Measurements from ENCODE around the gene CRYGC. TPM values are rescaled to one million over a fixed set of nuclear protein-coding genes. Genes with fewer than 3 reads are reported as not detected.
"Not testable (repeated sequence)": the region's sequence is repeated elsewhere in the genome, so short reads cannot be mapped to it uniquely, and the experiment has no call there.

CRYGC gene
- total RNA-seq, 1 donor from 2014 or later: not detected

- intact Hi-C loops (cut with DNase I): no loop called here
- DNase-seq (no peak), ATAC-seq (ENCODE audit: poor library complexity) (no peak)
These were observed 12.8 kb upstream of the CRYGC start for GRCh38 chr2:208142240-208142924.

GRCh38 chr2:208139447-208139846 lies 9.8 kb upstream of the CRYGC start:
- ATAC-seq (ENCODE audit: poor library complexity): no peak
- no peak for DNase-seq
- intact Hi-C loops (cut with DNase I): no loop called here

- ATAC-seq (ENCODE audit: poor library complexity); intact Hi-C loops (cut with DNase I); DNase-seq: not testable (repeated sequence)
These were observed 8.7 kb upstream of the CRYGC start for GRCh38 chr2:208138334-208138733.

GRCh38 chr2:208136716-208137094 lies 7.1 kb upstream of the CRYGC start:
- DNase-seq: no peak
- ATAC-seq (ENCODE audit: poor library complexity): no peak
- intact Hi-C loops (cut with DNase I): no loop called here

GRCh38 chr2:208135794-208136715 lies 6.4 kb upstream of the CRYGC start:
- no peak for DNase-seq
- intact Hi-C loops (cut with DNase I): no loop called here
- no peak for ATAC-seq (ENCODE audit: poor library complexity)

- no peak for DNase-seq
- intact Hi-C loops (cut with DNase I): no loop called here
- ATAC-seq (ENCODE audit: poor library complexity): no peak
These were observed 5.4 kb upstream of the CRYGC start for GRCh38 chr2:208134928-208135586.

- intact Hi-C loops (cut with DNase I): no loop called here
- DNase-seq (no peak), ATAC-seq (ENCODE audit: poor library complexity) (no peak)
These were observed 1.1 kb upstream of the CRYGC start for GRCh38 chr2:208130712-208131110.

- intact Hi-C loops (cut with DNase I): no loop called here
- DNase-seq (no peak), ATAC-seq (ENCODE audit: poor library complexity) (no peak)
These were observed 1.5 kb downstream of the CRYGC start for GRCh38 chr2:208128136-208128535.

GRCh38 chr2:208127090-208127489 lies 2.5 kb downstream of the CRYGC start:
- DNase-seq (no peak), ATAC-seq (ENCODE audit: poor library complexity) (no peak)
- intact Hi-C loops (cut with DNase I): no loop called here

- DNase-seq (no peak), ATAC-seq (ENCODE audit: poor library complexity) (no peak)
- intact Hi-C loops (cut with DNase I): no loop called here
These were observed 4.4 kb downstream of the CRYGC start for GRCh38 chr2:208125251-208125650.

- intact Hi-C loops (cut with DNase I): not testable (repeated sequence)
- peak; percentile 15 for ATAC-seq (ENCODE audit: poor library complexity)
These were observed 5.5 kb downstream of the CRYGC start, which contains the start of gene CRYGD for GRCh38 chr2:208124013-208124715. Gene CRYGD, minus strand, starts transcription at chr2:208124524. Its CDS starts 51 bp downstream, at chr2:208124473.

GRCh38 chr2:208122248-208122647 lies 7.4 kb downstream of the CRYGC start:
- intact Hi-C loops (cut with DNase I): no loop called here
- DNase-seq (no peak), ATAC-seq (ENCODE audit: poor library complexity) (no peak)

More at GRCh38 chr2:208124013-208124715, 5.5 kb downstream of the CRYGC start, which contains the start of gene CRYGD:
- DNase-seq: not testable (repeated sequence)

- no peak for DNase-seq
- intact Hi-C loops (cut with DNase I): no loop called here
- no peak for ATAC-seq (ENCODE audit: poor library complexity)
These were observed 10.7 kb downstream of the CRYGC start for GRCh38 chr2:208118918-208119317.

- ATAC-seq (ENCODE audit: poor library complexity); DNase-seq; intact Hi-C loops (cut with DNase I): not testable (repeated sequence)
These were observed 12.2 kb downstream of the CRYGC start for GRCh38 chr2:208117390-208117789.

- no peak for ATAC-seq (ENCODE audit: poor library complexity)
- intact Hi-C loops (cut with DNase I): no loop called here
- DNase-seq: no peak
These were observed 16.7 kb downstream of the CRYGC start for GRCh38 chr2:208112969-208113368.

GRCh38 chr2:208112273-208112745 lies 17.3 kb downstream of the CRYGC start:
- ATAC-seq (ENCODE audit: poor library complexity); DNase-seq; intact Hi-C loops (cut with DNase I): not testable (repeated sequence)

GRCh38 chr2:208103616-208104015 lies 26.0 kb downstream of the CRYGC start:
- intact Hi-C loops (cut with DNase I): no loop called here
- ATAC-seq (ENCODE audit: poor library complexity) (no peak), DNase-seq (no peak)

Measured in Right ventricle myocardium superior (tissue), 1 donor.